Endothelial cell (in vitro differentiated cells): ENCODE results near the gene DHRS7B. TPM values are rescaled to one million over a fixed set of nuclear protein-coding genes. Genes with fewer than 3 reads are reported as not detected.

Source experiments
- DNase-seq: peaks from one replicate; pipeline ENCODE4 v3.0.0; 2021; ENCODE audit warnings: low spot score
- H3K27ac Mint-ChIP-seq: one replicate; pipeline ENCODE4 v1.8.0; 2021; ENCODE audit warnings: mixed read lengths, inconsistent platforms; ENCODE audit not compliant: unreplicated experiment
- H3K27me3 Mint-ChIP-seq: one replicate; pipeline ENCODE4 v1.8.0; 2021; ENCODE audit warnings: mild to moderate bottlenecking, moderate library complexity, mixed read lengths, inconsistent platforms; ENCODE audit not compliant: unreplicated experiment
- H3K36me3 Mint-ChIP-seq: one replicate; pipeline ENCODE4 v1.8.0; 2021; ENCODE audit warnings: mild to moderate bottlenecking, low read depth, mixed read lengths, inconsistent platforms; ENCODE audit not compliant: unreplicated experiment
- H3K4me1 Mint-ChIP-seq: one replicate; pipeline ENCODE4 v1.8.0; 2021; ENCODE audit warnings: mild to moderate bottlenecking, mixed read lengths, inconsistent platforms; ENCODE audit not compliant: unreplicated experiment
- H3K4me3 Mint-ChIP-seq: one replicate; pipeline ENCODE4 v1.8.0; 2021; ENCODE audit warnings: mild to moderate bottlenecking, mixed read lengths, inconsistent platforms; ENCODE audit not compliant: unreplicated experiment
- H3K9me3 Mint-ChIP-seq: one replicate; pipeline ENCODE4 v1.8.0; 2021; ENCODE audit warnings: mixed read lengths, inconsistent platforms; ENCODE audit not compliant: unreplicated experiment
- total RNA-seq: library from RNA; stranded (reverse); fragmentation: NEBNext Ultra II Directional; extraction: Animal tissue kit (Norgen Biotek cat#: 25700); gene quantifications from one replicate; pipeline ENCODE4 v1.2.1, GENCODE V29; 2021; ENCODE audit not compliant: unreplicated experiment
- TF ChIP-seq, protein P1 (sequence below): fragments of 200-600 bp; sonication (generic); IDR thresholded peaks from one replicate; pipeline ENCODE4 v1.5.0; 2021; ENCODE audit warnings: antibody characterized with exemption; ENCODE audit not compliant: unreplicated experiment

Gene DHRS7B
- total RNA-seq, 1 donor from 2014 or later = 31.0 TPM

GRCh38 chr17:21184570-21184969 is 57.8 kb downstream of the DHRS7B start:
- H3K27me3 Mint-ChIP-seq = no peaks in the 10 kb centered on the region
- DNase-seq = no peak
- TF ChIP-seq, protein P1, sequence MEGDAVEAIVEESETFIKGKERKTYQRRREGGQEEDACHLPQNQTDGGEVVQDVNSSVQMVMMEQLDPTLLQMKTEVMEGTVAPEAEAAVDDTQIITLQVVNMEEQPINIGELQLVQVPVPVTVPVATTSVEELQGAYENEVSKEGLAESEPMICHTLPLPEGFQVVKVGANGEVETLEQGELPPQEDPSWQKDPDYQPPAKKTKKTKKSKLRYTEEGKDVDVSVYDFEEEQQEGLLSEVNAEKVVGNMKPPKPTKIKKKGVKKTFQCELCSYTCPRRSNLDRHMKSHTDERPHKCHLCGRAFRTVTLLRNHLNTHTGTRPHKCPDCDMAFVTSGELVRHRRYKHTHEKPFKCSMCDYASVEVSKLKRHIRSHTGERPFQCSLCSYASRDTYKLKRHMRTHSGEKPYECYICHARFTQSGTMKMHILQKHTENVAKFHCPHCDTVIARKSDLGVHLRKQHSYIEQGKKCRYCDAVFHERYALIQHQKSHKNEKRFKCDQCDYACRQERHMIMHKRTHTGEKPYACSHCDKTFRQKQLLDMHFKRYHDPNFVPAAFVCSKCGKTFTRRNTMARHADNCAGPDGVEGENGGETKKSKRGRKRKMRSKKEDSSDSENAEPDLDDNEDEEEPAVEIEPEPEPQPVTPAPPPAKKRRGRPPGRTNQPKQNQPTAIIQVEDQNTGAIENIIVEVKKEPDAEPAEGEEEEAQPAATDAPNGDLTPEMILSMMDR = no peak
- peaks cover 12% of the 10 kb centered on the region for H3K36me3 Mint-ChIP-seq
- peaks cover 42% of the 10 kb centered on the region for H3K4me1 Mint-ChIP-seq
- no peak overlapping the region for H3K4me3 Mint-ChIP-seq
- H3K27ac Mint-ChIP-seq = peak overlapping the region; percentile 99
- H3K9me3 Mint-ChIP-seq = no peaks in the 10 kb centered on the region

- Mint-ChIP-seq H3K4me3 (no peak overlapping the region), H3K4me1 (peaks cover 42% of the 10 kb centered on the region), H3K9me3 (no peaks in the 10 kb centered on the region)
Measured at GRCh38 chr17:21185061-21185460, 58.3 kb downstream of the DHRS7B start.

DNA sequence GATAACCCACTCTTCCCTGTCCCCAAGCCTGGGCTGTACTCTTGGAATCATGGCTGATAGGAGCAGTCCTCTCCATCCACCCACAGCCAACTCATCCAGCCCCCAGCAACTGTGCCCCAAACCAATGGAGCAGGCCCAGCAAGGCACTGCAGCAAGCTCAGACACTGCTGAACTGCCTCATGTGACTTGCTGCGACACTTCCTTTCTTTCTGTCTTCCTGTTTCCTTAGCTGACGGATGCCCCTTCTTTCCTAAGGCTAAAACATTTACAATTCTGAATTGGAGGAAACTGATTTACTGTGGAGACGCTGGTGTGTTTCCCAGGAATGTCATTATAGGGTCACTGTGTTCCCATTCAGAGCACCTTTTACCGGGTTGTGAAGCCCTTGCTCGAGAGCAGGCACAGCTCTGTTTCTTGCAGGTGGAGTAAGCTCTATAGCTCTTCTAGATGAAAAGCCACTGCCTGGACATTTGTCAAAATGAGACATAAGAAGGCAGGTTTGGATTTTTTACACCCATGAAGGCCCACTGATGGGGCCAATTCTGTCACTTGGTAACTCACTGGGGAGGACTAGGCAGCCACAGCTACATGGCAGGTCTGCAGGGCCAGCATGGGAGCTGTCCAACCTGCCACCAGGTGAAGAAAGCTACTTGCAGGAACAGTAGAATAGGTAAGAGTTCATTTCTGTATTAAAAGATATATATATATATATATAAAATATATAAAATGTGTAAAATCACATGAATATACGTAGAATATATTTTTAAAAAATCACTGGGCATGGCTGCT is 59.8 kb downstream of the DHRS7B start:
- peaks cover 2% of the 10 kb centered on the region for H3K27me3 Mint-ChIP-seq
- H3K36me3 Mint-ChIP-seq = peaks cover 27% of the 10 kb centered on the region
- peaks cover 49% of the 10 kb centered on the region for H3K4me1 Mint-ChIP-seq
- peak overlapping the region; percentile 74 for H3K4me3 Mint-ChIP-seq
- TF ChIP-seq, protein P1 = no peak
- peak overlapping the region; percentile 99 for H3K27ac Mint-ChIP-seq
- DNase-seq = peak; percentile 43
- H3K9me3 Mint-ChIP-seq = no peaks in the 10 kb centered on the region

More at GRCh38 chr17:21185061-21185460, 58.3 kb downstream of the DHRS7B start:
- H3K36me3 Mint-ChIP-seq = peaks cover 13% of the 10 kb centered on the region
- peak overlapping the region; percentile 99 for H3K27ac Mint-ChIP-seq
- TF ChIP-seq, protein P1 = no peak
- H3K27me3 Mint-ChIP-seq = no peaks in the 10 kb centered on the region
- DNase-seq = no peak

DNA sequence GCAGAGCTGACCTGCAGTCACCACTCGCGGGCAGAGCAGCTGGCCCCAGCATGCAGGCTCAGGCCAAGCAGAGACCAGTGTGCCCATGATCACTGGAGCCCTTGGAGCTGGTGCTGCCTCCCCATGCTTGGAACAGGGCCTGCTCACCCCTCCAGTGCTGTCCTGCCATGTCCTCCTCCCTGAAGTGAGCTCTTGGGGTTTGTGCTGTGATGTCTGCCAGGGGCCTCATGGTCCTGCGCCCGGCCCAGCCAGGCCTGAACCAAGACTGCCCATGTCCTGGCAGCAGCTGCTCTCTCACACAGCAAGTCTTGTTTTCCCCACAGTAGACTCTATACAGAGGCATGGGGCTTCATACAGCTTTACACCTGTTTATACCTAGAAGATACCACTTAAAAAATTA is 62.6 kb downstream of the DHRS7B start:
- Mint-ChIP-seq H3K36me3 (peaks cover 40% of the 10 kb centered on the region), H3K9me3 (no peaks in the 10 kb centered on the region), H3K27ac (no peak overlapping the region), H3K27me3 (peaks cover 2% of the 10 kb centered on the region), H3K4me1 (peaks cover 37% of the 10 kb centered on the region), H3K4me3 (no peak overlapping the region)
- TF ChIP-seq, protein P1 = no peak
- DNase-seq = no peak

DNA sequence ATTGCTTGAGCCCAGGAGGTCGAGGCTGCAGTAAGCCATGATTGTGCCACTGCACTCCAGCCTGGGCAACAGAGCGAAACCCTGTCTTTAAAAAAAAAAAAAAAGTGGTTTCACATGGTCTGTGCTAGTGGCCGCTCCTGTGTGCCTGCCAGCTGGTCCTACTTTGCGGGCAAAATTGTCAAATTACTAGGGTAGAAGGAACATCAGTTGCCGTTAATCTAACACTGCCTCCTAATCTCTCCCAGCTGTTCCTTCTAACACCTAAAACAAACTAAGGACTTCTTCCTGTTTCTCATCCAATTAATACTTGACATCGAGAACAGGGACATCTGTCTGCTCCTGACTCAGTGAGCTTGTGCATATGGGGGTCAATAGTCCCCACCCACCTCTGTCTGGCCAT is 63.3 kb downstream of the DHRS7B start:
- TF ChIP-seq, protein P1 = no peak
- H3K4me3 Mint-ChIP-seq = peak overlapping the region; percentile 66
- H3K36me3 Mint-ChIP-seq = peaks cover 36% of the 10 kb centered on the region
- no peaks in the 10 kb centered on the region for H3K9me3 Mint-ChIP-seq
- peaks cover 37% of the 10 kb centered on the region for H3K4me1 Mint-ChIP-seq
- no peak for DNase-seq
- H3K27ac Mint-ChIP-seq = no peak overlapping the region
- H3K27me3 Mint-ChIP-seq = peaks cover 2% of the 10 kb centered on the region
